Measurements from ENCODE around the gene GLB1L3.

DNA sequence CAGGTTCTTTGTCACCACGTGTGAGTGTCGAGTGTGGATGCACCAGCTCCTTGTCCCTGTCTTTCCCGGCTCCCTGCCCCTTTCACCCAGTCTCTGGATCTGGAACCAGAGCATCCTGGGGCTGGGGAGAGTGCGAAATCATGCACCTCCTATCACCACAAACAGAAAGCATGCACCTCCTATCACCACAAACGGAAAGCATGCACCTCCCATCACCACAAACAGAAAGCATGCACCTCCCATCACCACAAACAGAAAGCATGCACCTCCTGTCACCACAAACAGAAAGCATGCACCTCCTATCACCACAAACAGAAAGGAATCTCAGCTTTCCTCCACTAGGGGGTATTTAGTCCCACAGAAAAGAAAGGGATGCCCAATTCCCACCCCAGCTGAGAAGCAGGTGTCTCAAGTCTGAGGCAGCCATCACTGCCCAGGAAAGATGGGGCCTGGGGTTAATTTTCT, 5.9 kb upstream of the GLB1L3 start:
- TF ChIP-seq, protein P1, sequence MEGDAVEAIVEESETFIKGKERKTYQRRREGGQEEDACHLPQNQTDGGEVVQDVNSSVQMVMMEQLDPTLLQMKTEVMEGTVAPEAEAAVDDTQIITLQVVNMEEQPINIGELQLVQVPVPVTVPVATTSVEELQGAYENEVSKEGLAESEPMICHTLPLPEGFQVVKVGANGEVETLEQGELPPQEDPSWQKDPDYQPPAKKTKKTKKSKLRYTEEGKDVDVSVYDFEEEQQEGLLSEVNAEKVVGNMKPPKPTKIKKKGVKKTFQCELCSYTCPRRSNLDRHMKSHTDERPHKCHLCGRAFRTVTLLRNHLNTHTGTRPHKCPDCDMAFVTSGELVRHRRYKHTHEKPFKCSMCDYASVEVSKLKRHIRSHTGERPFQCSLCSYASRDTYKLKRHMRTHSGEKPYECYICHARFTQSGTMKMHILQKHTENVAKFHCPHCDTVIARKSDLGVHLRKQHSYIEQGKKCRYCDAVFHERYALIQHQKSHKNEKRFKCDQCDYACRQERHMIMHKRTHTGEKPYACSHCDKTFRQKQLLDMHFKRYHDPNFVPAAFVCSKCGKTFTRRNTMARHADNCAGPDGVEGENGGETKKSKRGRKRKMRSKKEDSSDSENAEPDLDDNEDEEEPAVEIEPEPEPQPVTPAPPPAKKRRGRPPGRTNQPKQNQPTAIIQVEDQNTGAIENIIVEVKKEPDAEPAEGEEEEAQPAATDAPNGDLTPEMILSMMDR (IDR thresholded peaks at IDR 0.05; ENCODE audit: insufficient read depth, low read length, poor library complexity, severe bottlenecking), result no peak
- no peak for TF ChIP-seq EZH2phosphoT487 (conservative IDR thresholded peaks at IDR 0.05; ENCODE audit: low read length)
